ENCODE data around the gene ZNF580. TPM values are rescaled to one million over a fixed set of nuclear protein-coding genes. Genes with fewer than 3 reads are reported as not detected.

The ZNF580 gene
- total and polyA plus RNA-seq, 2 of the 13 experiments (the other 11 are each of a cell fraction or from before 2014, with no cell fraction given) = 4.4 to 6.0 TPM

DNA sequence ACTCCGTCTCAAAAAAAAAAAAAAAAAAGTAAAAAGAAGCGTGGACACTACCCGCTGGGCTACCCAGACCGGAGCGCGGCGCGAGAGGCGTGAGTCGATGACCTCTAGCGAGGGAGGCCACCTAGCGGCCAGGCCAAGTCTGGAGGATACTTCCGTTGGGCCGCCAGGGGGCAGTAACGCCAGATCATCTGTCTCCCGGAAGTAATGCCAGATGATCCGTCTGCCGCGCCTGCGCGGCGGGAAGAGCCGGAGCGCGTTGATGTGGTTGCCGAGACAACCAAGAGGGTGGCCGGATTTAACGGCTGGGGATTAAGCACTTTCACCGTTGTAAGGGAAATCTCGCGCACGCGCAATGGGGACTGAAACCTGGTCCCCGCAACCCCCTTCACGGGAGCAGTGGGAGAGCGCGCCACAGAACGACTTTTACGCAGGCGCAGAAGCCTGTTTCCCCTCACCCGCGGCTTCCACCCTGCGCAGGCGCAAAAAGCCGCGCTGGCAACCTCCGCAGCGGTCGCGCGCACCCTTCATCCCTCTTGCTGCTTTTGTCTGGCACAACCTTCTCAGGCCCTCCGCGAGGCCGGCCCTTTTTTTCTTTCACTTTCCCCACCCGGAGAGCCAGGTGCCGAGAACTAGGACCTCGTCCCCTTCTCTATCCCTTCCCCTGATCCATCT is 13.0 kb downstream of the ZNF580 start (continued):
- 0 out of 4 replicates have a peak, but pooled peaks of 1 of the 2 experiments have one; percentile 35 for TF ChIP-seq EP300 (IDR thresholded peaks at IDR 0.05; ENCODE audit: low read depth in 2 of 2, low read length in 2 of 2)
- no peak for TF ChIP-seq EP300 (CRISPR knock-in tag; IDR thresholded peaks at IDR 0.05; ENCODE audit: borderline replicate concordance)
- TF ChIP-seq TAF1 (CRISPR knock-in tag; IDR thresholded peaks at IDR 0.05) = peak; percentile 64; the same call in 1 of the 2 replicates
- 0 out of 2 replicates have a peak, but pooled peaks have one; percentile 42 for TF ChIP-seq TOPORS (CRISPR knock-in tag; IDR thresholded peaks at IDR 0.05)
- peak; percentile 98 for TF ChIP-seq ELF1 (CRISPR knock-in tag; IDR thresholded peaks at IDR 0.05)
- TF ChIP-seq ZNF501 (CRISPR knock-in tag; IDR thresholded peaks at IDR 0.05) = peak; percentile 93
- TF ChIP-seq CCDC6 (CRISPR knock-in tag; IDR thresholded peaks at IDR 0.05) = no peak
- TF ChIP-seq MIER2 (CRISPR knock-in tag; IDR thresholded peaks at IDR 0.05) = peak; percentile 15; the same call in 1 of the 2 replicates
- peak; percentile 30; the same call in 1 of the 2 replicates for TF ChIP-seq MIXL1 (CRISPR knock-in tag; IDR thresholded peaks at IDR 0.05)
- peak; percentile 54; the same call in 1 of the 2 replicates for TF ChIP-seq ZNF614 (CRISPR knock-in tag; IDR thresholded peaks at IDR 0.05; ENCODE audit: borderline replicate concordance)
- TF ChIP-seq, protein P1, sequence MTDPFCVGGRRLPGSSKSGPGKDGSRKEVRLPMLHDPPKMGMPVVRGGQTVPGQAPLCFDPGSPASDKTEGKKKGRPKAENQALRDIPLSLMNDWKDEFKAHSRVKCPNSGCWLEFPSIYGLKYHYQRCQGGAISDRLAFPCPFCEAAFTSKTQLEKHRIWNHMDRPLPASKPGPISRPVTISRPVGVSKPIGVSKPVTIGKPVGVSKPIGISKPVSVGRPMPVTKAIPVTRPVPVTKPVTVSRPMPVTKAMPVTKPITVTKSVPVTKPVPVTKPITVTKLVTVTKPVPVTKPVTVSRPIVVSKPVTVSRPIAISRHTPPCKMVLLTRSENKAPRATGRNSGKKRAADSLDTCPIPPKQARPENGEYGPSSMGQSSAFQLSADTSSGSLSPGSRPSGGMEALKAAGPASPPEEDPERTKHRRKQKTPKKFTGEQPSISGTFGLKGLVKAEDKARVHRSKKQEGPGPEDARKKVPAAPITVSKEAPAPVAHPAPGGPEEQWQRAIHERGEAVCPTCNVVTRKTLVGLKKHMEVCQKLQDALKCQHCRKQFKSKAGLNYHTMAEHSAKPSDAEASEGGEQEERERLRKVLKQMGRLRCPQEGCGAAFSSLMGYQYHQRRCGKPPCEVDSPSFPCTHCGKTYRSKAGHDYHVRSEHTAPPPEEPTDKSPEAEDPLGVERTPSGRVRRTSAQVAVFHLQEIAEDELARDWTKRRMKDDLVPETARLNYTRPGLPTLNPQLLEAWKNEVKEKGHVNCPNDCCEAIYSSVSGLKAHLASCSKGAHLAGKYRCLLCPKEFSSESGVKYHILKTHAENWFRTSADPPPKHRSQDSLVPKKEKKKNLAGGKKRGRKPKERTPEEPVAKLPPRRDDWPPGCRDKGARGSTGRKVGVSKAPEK (CRISPR knock-in tag; IDR thresholded peaks at IDR 0.05; ENCODE audit: borderline replicate concordance) = no peak
- TF ChIP-seq, protein P2, sequence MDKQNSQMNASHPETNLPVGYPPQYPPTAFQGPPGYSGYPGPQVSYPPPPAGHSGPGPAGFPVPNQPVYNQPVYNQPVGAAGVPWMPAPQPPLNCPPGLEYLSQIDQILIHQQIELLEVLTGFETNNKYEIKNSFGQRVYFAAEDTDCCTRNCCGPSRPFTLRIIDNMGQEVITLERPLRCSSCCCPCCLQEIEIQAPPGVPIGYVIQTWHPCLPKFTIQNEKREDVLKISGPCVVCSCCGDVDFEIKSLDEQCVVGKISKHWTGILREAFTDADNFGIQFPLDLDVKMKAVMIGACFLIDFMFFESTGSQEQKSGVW (CRISPR knock-in tag; IDR thresholded peaks at IDR 0.05; ENCODE audit: borderline replicate concordance) = no peak
- TF ChIP-seq, protein P3, sequence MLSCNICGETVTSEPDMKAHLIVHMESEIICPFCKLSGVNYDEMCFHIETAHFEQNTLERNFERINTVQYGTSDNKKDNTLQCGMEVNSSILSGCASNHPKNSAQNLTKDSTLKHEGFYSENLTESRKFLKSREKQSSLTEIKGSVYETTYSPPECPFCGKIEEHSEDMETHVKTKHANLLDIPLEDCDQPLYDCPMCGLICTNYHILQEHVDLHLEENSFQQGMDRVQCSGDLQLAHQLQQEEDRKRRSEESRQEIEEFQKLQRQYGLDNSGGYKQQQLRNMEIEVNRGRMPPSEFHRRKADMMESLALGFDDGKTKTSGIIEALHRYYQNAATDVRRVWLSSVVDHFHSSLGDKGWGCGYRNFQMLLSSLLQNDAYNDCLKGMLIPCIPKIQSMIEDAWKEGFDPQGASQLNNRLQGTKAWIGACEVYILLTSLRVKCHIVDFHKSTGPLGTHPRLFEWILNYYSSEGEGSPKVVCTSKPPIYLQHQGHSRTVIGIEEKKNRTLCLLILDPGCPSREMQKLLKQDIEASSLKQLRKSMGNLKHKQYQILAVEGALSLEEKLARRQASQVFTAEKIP (CRISPR knock-in tag; IDR thresholded peaks at IDR 0.05; ENCODE audit: borderline replicate concordance) = no peak
- no peak for TF ChIP-seq SSRP1 (CRISPR knock-in tag; IDR thresholded peaks at IDR 0.05)
- peak; percentile 84 for TF ChIP-seq GATAD1 (CRISPR knock-in tag; IDR thresholded peaks at IDR 0.05)
- 0 out of 2 replicates have a peak, but pooled peaks have one; percentile 53 for TF ChIP-seq REL (CRISPR knock-in tag; conservative IDR thresholded peaks at IDR 0.05)
- TF ChIP-seq ZNF430 (CRISPR knock-in tag; IDR thresholded peaks at IDR 0.05) = peak; percentile 58
- TF ChIP-seq, protein P4, sequence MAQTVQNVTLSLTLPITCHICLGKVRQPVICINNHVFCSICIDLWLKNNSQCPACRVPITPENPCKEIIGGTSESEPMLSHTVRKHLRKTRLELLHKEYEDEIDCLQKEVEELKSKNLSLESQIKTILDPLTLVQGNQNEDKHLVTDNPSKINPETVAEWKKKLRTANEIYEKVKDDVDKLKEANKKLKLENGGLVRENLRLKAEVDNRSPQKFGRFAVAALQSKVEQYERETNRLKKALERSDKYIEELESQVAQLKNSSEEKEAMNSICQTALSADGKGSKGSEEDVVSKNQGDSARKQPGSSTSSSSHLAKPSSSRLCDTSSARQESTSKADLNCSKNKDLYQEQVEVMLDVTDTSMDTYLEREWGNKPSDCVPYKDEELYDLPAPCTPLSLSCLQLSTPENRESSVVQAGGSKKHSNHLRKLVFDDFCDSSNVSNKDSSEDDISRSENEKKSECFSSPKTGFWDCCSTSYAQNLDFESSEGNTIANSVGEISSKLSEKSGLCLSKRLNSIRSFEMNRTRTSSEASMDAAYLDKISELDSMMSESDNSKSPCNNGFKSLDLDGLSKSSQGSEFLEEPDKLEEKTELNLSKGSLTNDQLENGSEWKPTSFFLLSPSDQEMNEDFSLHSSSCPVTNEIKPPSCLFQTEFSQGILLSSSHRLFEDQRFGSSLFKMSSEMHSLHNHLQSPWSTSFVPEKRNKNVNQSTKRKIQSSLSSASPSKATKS (CRISPR knock-in tag; IDR thresholded peaks at IDR 0.05) = no peak
- peak; percentile 47; the same call in 1 of the 2 replicates for TF ChIP-seq MTA1 (CRISPR knock-in tag; IDR thresholded peaks at IDR 0.05; ENCODE audit: borderline replicate concordance)
- peak; percentile 93 for TF ChIP-seq RBM22 (optimal IDR thresholded peaks at IDR 0.05; ENCODE audit: low read length)
- TF ChIP-seq RBAK (CRISPR knock-in tag; IDR thresholded peaks at IDR 0.05) = no peak
- no peak for TF ChIP-seq WIZ (CRISPR knock-in tag; IDR thresholded peaks at IDR 0.05)
- no peak for TF ChIP-seq ZNF367 (CRISPR knock-in tag; IDR thresholded peaks at IDR 0.05; ENCODE audit: borderline replicate concordance)
- no peak for TF ChIP-seq SIX4 (CRISPR knock-in tag; IDR thresholded peaks at IDR 0.05)
